Parathyroid adenoma (tissue), 2 donors: Measurements from ENCODE around the gene VPS35L.
A peak's percentile ranks its signal among the peaks of the same experiment; 100 is the strongest.

Experiments
- H2AFZ ChIP-seq: fragments of 300-600 bp; sonication (generic); one replicate; pipeline ENCODE4 v1.7.0; 2017; ENCODE audit warnings: antibody characterized with exemption, mild to moderate bottlenecking
- H3K27ac ChIP-seq: fragments of 300-600 bp; sonication (generic); one replicate; pipeline ENCODE4 v1.7.0; 2017
- H3K27me3 ChIP-seq: fragments of 300-600 bp; sonication (generic); one replicate; pipeline ENCODE4 v1.7.0; 2017; ENCODE audit warnings: low read length; ENCODE audit not compliant: control insufficient read depth, insufficient read depth
- H3K36me3 ChIP-seq: fragments of 300-600 bp; sonication (generic); one replicate; pipeline ENCODE4 v1.7.0; 2017; ENCODE audit warnings: low read length; ENCODE audit not compliant: control insufficient read depth, insufficient read depth
- H3K4me1 ChIP-seq: fragments of 300-600 bp; sonication (generic); one replicate; pipeline ENCODE4 v1.7.0; 2017; ENCODE audit warnings: control low read depth
- H3K4me2 ChIP-seq: fragments of 300-600 bp; sonication (generic); one replicate; pipeline ENCODE4 v1.7.0; 2017; ENCODE audit warnings: low read length
- H3K4me3 ChIP-seq: fragments of 300-600 bp; sonication (generic); one replicate; pipeline ENCODE4 v1.7.0; 2017; ENCODE audit warnings: low read depth, low read length
- H3K79me2 ChIP-seq: fragments of 300-600 bp; sonication (generic); one replicate; pipeline ENCODE4 v1.7.0; 2017; ENCODE audit warnings: control low read depth
- H3K9ac ChIP-seq: fragments of 300-600 bp; sonication (generic); one replicate; pipeline ENCODE4 v1.7.0; 2017; ENCODE audit warnings: mild to moderate bottlenecking
- H3K9me3 ChIP-seq: fragments of 300-600 bp; sonication (generic); one replicate; pipeline ENCODE4 v1.7.0; 2017; ENCODE audit warnings: low read length; ENCODE audit not compliant: control insufficient read depth
- CTCF ChIP-seq: fragments of 300-600 bp; sonication (generic); IDR thresholded peaks from one replicate; pipeline ENCODE4 v1.7.0; 2017; ENCODE audit warnings: antibody characterized with exemption, mild to moderate bottlenecking
- donor health status: primary hyperparathyroidism.

The VPS35L gene

GRCh38 chr16:19525385-19525723 lies 30.1 kb upstream of the VPS35L start:
- peak overlapping the region; percentile 71 for H3K4me3 ChIP-seq
- H3K9ac ChIP-seq: no peak overlapping the region
- no peaks in the 10 kb centered on the region for H3K79me2 ChIP-seq

GRCh38 chr16:19527161-19527560 lies 28.3 kb upstream of the VPS35L start:
- Histone ChIP-seq H2AFZ (no peak overlapping the region), H3K9ac (no peak overlapping the region), H3K27ac (no peak overlapping the region), H3K4me1 (peaks cover 9% of the 10 kb centered on the region), H3K9me3 (no peaks in the 10 kb centered on the region), H3K36me3 (no peaks in the 10 kb centered on the region), H3K79me2 (no peaks in the 10 kb centered on the region), H3K4me3 (no peak overlapping the region), H3K4me2 (no peak overlapping the region), H3K27me3 (no peaks in the 10 kb centered on the region)
- no peak for TF ChIP-seq CTCF

More at GRCh38 chr16:19525385-19525723, 30.1 kb upstream of the VPS35L start:
- no peak for TF ChIP-seq CTCF
- no peak overlapping the region for H2AFZ ChIP-seq
- H3K4me1 ChIP-seq: peaks cover 10% of the 10 kb centered on the region
- H3K27ac ChIP-seq: no peak overlapping the region
- H3K9me3 ChIP-seq: no peaks in the 10 kb centered on the region
- peak overlapping the region; percentile 74 for H3K4me2 ChIP-seq
- H3K36me3 ChIP-seq: no peaks in the 10 kb centered on the region
- no peaks in the 10 kb centered on the region for H3K27me3 ChIP-seq

- no peak for TF ChIP-seq CTCF
- Histone ChIP-seq H3K36me3 (no peaks in the 10 kb centered on the region), H3K4me2 (no peak overlapping the region), H3K27ac (no peak overlapping the region), H3K4me3 (no peak overlapping the region), H3K27me3 (no peaks in the 10 kb centered on the region), H3K4me1 (no peaks in the 10 kb centered on the region), H3K79me2 (no peaks in the 10 kb centered on the region), H2AFZ (no peak overlapping the region), H3K9ac (no peak overlapping the region), H3K9me3 (no peaks in the 10 kb centered on the region)
Observed at GRCh38 chr16:19528666-19529065, 26.8 kb upstream of the VPS35L start.

- H3K4me3 ChIP-seq: no peak overlapping the region
- no peaks in the 10 kb centered on the region for H3K9me3 ChIP-seq
- H3K27me3 ChIP-seq: no peaks in the 10 kb centered on the region
- no peak overlapping the region for H3K27ac ChIP-seq
- TF ChIP-seq CTCF: no peak
- H2AFZ ChIP-seq: no peak overlapping the region
- no peak overlapping the region for H3K4me2 ChIP-seq
- H3K4me1 ChIP-seq: no peaks in the 10 kb centered on the region
- H3K36me3 ChIP-seq: no peaks in the 10 kb centered on the region
- no peak overlapping the region for H3K9ac ChIP-seq
- H3K79me2 ChIP-seq: no peaks in the 10 kb centered on the region
Observed at GRCh38 chr16:19532601-19533000, 22.9 kb upstream of the VPS35L start.

- H3K36me3 ChIP-seq: no peaks in the 10 kb centered on the region
Observed at GRCh38 chr16:19540241-19540970, 15.1 kb upstream of the VPS35L start.

More at GRCh38 chr16:19540241-19540970, 15.1 kb upstream of the VPS35L start:
- Histone ChIP-seq H3K4me3 (no peak overlapping the region), H2AFZ (no peak overlapping the region), H3K4me1 (no peaks in the 10 kb centered on the region), H3K79me2 (no peaks in the 10 kb centered on the region), H3K9me3 (no peaks in the 10 kb centered on the region), H3K4me2 (no peak overlapping the region), H3K27me3 (no peaks in the 10 kb centered on the region), H3K27ac (no peak overlapping the region), H3K9ac (no peak overlapping the region)
- TF ChIP-seq CTCF: no peak
